ENCODE results near the gene PPP1CC. TPM values are rescaled to one million over a fixed set of nuclear protein-coding genes. Genes with fewer than 3 reads are reported as not detected.
A peak's percentile ranks its signal among the peaks of the same experiment; 100 is the strongest.
"Not testable (repeated sequence)": the region's sequence is repeated elsewhere in the genome, so short reads cannot be mapped to it uniquely, and the experiment has no call there.

The PPP1CC gene
- polyA plus RNA-seq, 4 donors = 135 to 464 (median 299) TPM

- not testable (repeated sequence) for H3K4me3 ChIP-seq (ENCODE audit: low read depth in 1 of 3, low read length in 3 of 3); FAIRE-seq; H3K9me3 ChIP-seq (ENCODE audit: control insufficient read depth in 2 of 2, insufficient read depth in 1 of 2, low read depth in 1 of 2, low read length in 1 of 2); H3K27me3 ChIP-seq (ENCODE audit: control insufficient read depth in 3 of 3, insufficient read depth in 3 of 3, low read length in 3 of 3); DNase-seq; H3K36me3 ChIP-seq (ENCODE audit: control insufficient read depth in 3 of 3, insufficient read depth in 2 of 3, low read depth in 1 of 3, low read length in 3 of 3); H3K27ac ChIP-seq (ENCODE audit: low read depth in 1 of 3, low read length in 2 of 3); H3K4me1 ChIP-seq (ENCODE audit: control insufficient read depth in 3 of 3, insufficient read depth in 2 of 3, low read depth in 1 of 3, low read length in 2 of 3)
- 80 to 85% (median 82%) methylated on average over 3 of the region's 3 CpGs for WGBS, 3 donors
Measured at GRCh38 chr12:110765572-110765971, 22.9 kb upstream of the PPP1CC start.

- WGBS, 3 donors = 48 to 60% (median 56%) methylated on average over 4 of the region's 4 CpGs
- Histone ChIP-seq H3K4me3 (ENCODE audit: low read depth in 1 of 3, low read length in 3 of 3) (no peak overlapping the region), H3K36me3 (ENCODE audit: control insufficient read depth in 3 of 3, insufficient read depth in 2 of 3, low read depth in 1 of 3, low read length in 3 of 3) (no peaks in the 10 kb centered on the region), H3K9me3 (ENCODE audit: control insufficient read depth in 2 of 2, insufficient read depth in 1 of 2, low read depth in 1 of 2, low read length in 1 of 2) (no peaks in the 10 kb centered on the region), H3K4me1 (ENCODE audit: control insufficient read depth in 3 of 3, insufficient read depth in 2 of 3, low read depth in 1 of 3, low read length in 2 of 3) (no peaks in the 10 kb centered on the region), H3K27ac (ENCODE audit: low read depth in 1 of 3, low read length in 2 of 3) (no peak overlapping the region), H3K27me3 (ENCODE audit: control insufficient read depth in 3 of 3, insufficient read depth in 3 of 3, low read length in 3 of 3) (no peaks in the 10 kb centered on the region)
- DNase-seq = peak in 1 of 2 donors; percentile 14
- no peak for FAIRE-seq
Measured at GRCh38 chr12:110765111-110765510, 22.4 kb upstream of the PPP1CC start.

DNA sequence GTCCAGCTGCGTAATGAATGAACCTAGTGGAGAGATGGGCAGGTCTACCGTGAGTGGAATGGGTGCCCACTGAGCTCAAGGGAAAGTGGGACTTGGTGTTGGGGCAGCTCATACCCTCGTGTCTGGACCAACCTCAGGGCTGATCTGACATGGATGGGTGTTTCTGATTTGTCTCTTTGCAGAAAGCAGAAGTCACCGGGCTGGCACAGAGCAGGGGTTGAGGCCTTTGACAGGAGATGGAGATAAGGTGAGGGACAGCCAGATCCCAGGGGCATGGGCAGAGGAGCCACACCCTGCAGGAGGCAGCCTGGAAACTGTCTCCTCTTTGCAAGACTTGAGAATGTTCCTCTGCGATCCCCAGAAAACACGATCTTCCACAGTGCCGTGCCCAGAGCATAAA, 20.9 kb upstream of the PPP1CC start:
- no peaks in the 10 kb centered on the region for H3K27me3 ChIP-seq (ENCODE audit: control insufficient read depth in 3 of 3, insufficient read depth in 3 of 3, low read length in 3 of 3)
- no peaks in the 10 kb centered on the region for H3K4me1 ChIP-seq (ENCODE audit: control insufficient read depth in 3 of 3, insufficient read depth in 2 of 3, low read depth in 1 of 3, low read length in 2 of 3)
- 83 to 91% (median 89%) methylated on average over 7 of the region's 7 CpGs for WGBS, 3 donors
- no peaks in the 10 kb centered on the region for H3K36me3 ChIP-seq (ENCODE audit: control insufficient read depth in 3 of 3, insufficient read depth in 2 of 3, low read depth in 1 of 3, low read length in 3 of 3)
- no peak overlapping the region for H3K27ac ChIP-seq (ENCODE audit: low read depth in 1 of 3, low read length in 2 of 3)
- H3K4me3 ChIP-seq (ENCODE audit: low read depth in 1 of 3, low read length in 3 of 3) = no peak overlapping the region
- DNase-seq (no peak), FAIRE-seq (no peak)
- no peaks in the 10 kb centered on the region for H3K9me3 ChIP-seq (ENCODE audit: control insufficient read depth in 2 of 2, insufficient read depth in 1 of 2, low read depth in 1 of 2, low read length in 1 of 2)

GRCh38 chr12:110762891-110763290, 20.2 kb upstream of the PPP1CC start:
- Histone ChIP-seq H3K4me1 (ENCODE audit: control insufficient read depth in 3 of 3, insufficient read depth in 2 of 3, low read depth in 1 of 3, low read length in 2 of 3) (no peaks in the 10 kb centered on the region), H3K36me3 (ENCODE audit: control insufficient read depth in 3 of 3, insufficient read depth in 2 of 3, low read depth in 1 of 3, low read length in 3 of 3) (no peaks in the 10 kb centered on the region), H3K9me3 (ENCODE audit: control insufficient read depth in 2 of 2, insufficient read depth in 1 of 2, low read depth in 1 of 2, low read length in 1 of 2) (no peaks in the 10 kb centered on the region), H3K27ac (ENCODE audit: low read depth in 1 of 3, low read length in 2 of 3) (no peak overlapping the region), H3K4me3 (ENCODE audit: low read depth in 1 of 3, low read length in 3 of 3) (no peak overlapping the region), H3K27me3 (ENCODE audit: control insufficient read depth in 3 of 3, insufficient read depth in 3 of 3, low read length in 3 of 3) (no peaks in the 10 kb centered on the region)
- DNase-seq (no peak), FAIRE-seq (no peak)
- 82 to 94% (median 90%) methylated on average over 3 of the region's 3 CpGs for WGBS, 3 donors

DNA sequence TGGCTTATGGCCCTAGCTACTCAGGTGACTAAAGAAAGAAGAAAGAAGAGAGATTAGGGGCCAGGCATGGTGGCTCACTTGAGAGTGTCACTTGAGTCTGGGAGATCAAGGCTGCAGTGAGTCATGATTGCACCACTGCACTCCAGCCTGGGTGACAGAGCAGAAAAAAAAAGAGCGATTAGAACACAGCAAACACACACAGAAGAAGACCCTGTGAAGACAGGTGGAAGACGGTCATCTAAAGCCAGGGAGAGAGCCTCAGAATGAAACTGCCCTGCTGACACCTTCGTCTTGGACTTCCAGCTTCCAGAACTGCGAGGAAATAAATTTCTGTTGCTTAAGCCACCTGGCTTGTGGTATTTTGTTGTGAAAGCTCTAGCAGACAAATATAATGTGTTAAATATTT, 17.5 kb upstream of the PPP1CC start:
- no peak for DNase-seq
- 91 to 95% (median 92%) methylated on average over 4 of the region's 4 CpGs for WGBS, 3 donors

GRCh38 chr12:110758922-110759321, 16.2 kb upstream of the PPP1CC start:
- DNase-seq (no peak), FAIRE-seq (no peak)
- H3K4me1 ChIP-seq (ENCODE audit: control insufficient read depth in 3 of 3, insufficient read depth in 2 of 3, low read depth in 1 of 3, low read length in 2 of 3) = no peaks in the 10 kb centered on the region
- H3K4me3 ChIP-seq (ENCODE audit: low read depth in 1 of 3, low read length in 3 of 3) = no peak overlapping the region
- no peaks in the 10 kb centered on the region for H3K9me3 ChIP-seq (ENCODE audit: control insufficient read depth in 2 of 2, insufficient read depth in 1 of 2, low read depth in 1 of 2, low read length in 1 of 2)
- H3K27ac ChIP-seq (ENCODE audit: low read depth in 1 of 3, low read length in 2 of 3) = no peak overlapping the region
- H3K36me3 ChIP-seq (ENCODE audit: control insufficient read depth in 3 of 3, insufficient read depth in 2 of 3, low read depth in 1 of 3, low read length in 3 of 3) = no peaks in the 10 kb centered on the region
- WGBS, 3 donors = 77 to 86% (median 82%) methylated on average over 6 of the region's 6 CpGs
- no peaks in the 10 kb centered on the region for H3K27me3 ChIP-seq (ENCODE audit: control insufficient read depth in 3 of 3, insufficient read depth in 3 of 3, low read length in 3 of 3)

More for the DNA sequence above, 17.5 kb upstream of the PPP1CC start:
- H3K27ac ChIP-seq (ENCODE audit: low read depth in 1 of 3, low read length in 2 of 3) = no peak overlapping the region
- no peaks in the 10 kb centered on the region for H3K9me3 ChIP-seq (ENCODE audit: control insufficient read depth in 2 of 2, insufficient read depth in 1 of 2, low read depth in 1 of 2, low read length in 1 of 2)
- no peaks in the 10 kb centered on the region for H3K27me3 ChIP-seq (ENCODE audit: control insufficient read depth in 3 of 3, insufficient read depth in 3 of 3, low read length in 3 of 3)
- no peaks in the 10 kb centered on the region for H3K36me3 ChIP-seq (ENCODE audit: control insufficient read depth in 3 of 3, insufficient read depth in 2 of 3, low read depth in 1 of 3, low read length in 3 of 3)
- no peak for FAIRE-seq
- H3K4me3 ChIP-seq (ENCODE audit: low read depth in 1 of 3, low read length in 3 of 3) = no peak overlapping the region
- H3K4me1 ChIP-seq (ENCODE audit: control insufficient read depth in 3 of 3, insufficient read depth in 2 of 3, low read depth in 1 of 3, low read length in 2 of 3) = no peaks in the 10 kb centered on the region

DNA sequence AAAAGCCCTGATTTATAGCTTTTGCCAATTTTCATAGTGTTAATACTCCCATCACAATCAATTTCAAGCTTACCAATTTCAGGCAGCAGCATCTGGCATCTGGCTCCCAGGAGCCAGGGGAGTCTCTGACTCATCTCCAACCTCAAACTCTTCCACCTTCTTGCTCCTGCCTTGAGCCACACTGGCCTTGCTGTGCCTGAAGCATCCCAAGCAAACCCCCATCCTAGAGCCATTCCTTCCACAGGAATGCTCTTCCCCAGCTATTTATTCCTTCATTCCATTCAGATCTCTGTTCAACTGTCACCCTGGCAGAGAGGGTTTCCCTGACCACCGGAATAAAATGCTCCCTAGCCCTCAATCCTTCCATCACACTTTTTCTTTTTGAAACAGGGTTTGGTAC, 13.9 kb upstream of the PPP1CC start:
- FAIRE-seq (no peak), DNase-seq (no peak)
- Histone ChIP-seq H3K9me3 (ENCODE audit: control insufficient read depth in 2 of 2, insufficient read depth in 1 of 2, low read depth in 1 of 2, low read length in 1 of 2) (no peaks in the 10 kb centered on the region), H3K4me3 (ENCODE audit: low read depth in 1 of 3, low read length in 3 of 3) (no peak overlapping the region), H3K36me3 (ENCODE audit: control insufficient read depth in 3 of 3, insufficient read depth in 2 of 3, low read depth in 1 of 3, low read length in 3 of 3) (no peaks in the 10 kb centered on the region), H3K27ac (ENCODE audit: low read depth in 1 of 3, low read length in 2 of 3) (no peak overlapping the region), H3K4me1 (ENCODE audit: control insufficient read depth in 3 of 3, insufficient read depth in 2 of 3, low read depth in 1 of 3, low read length in 2 of 3) (no peaks in the 10 kb centered on the region), H3K27me3 (ENCODE audit: control insufficient read depth in 3 of 3, insufficient read depth in 3 of 3, low read length in 3 of 3) (no peaks in the 10 kb centered on the region)
- 76 to 91% (median 88%) methylated on average over 1 of the region's 1 CpG for WGBS, 3 donors

DNA sequence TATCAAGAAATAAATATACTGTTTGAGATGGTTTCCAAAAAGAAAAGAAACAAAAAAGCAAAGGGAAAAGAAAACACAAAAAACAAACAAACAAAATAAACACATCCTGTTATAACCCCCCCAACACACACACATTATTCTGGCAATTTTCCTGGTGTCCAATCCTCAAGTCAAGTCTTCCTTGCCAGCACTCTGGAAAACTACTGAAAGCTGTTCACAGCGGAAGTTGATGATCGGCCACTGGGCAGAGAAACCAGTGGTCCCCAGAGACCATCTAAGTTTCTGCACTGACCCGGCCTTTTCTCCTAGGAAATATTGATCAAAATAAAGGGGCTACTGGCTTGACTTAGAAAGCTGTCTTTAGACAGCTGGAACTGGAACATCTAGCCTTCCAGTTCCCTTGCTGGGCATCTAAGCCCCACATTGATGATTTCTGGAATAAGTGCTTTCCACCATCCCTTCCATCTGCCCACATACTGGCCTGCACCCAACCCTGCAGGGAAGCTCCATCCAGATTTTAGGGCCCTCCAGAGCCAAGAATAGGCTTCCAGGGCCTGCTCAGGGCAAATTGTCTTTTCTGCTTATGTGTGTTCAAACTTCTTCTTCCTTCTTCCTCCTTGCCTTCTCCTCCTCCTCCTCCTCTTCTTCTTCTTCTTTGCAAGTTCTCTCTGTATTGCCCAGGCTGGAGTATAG, 11.6 kb upstream of the PPP1CC start:
- Histone ChIP-seq H3K36me3 (ENCODE audit: control insufficient read depth in 3 of 3, insufficient read depth in 2 of 3, low read depth in 1 of 3, low read length in 3 of 3) (no peaks in the 10 kb centered on the region), H3K27me3 (ENCODE audit: control insufficient read depth in 3 of 3, insufficient read depth in 3 of 3, low read length in 3 of 3) (no peaks in the 10 kb centered on the region), H3K4me3 (ENCODE audit: low read depth in 1 of 3, low read length in 3 of 3) (no peak overlapping the region), H3K4me1 (ENCODE audit: control insufficient read depth in 3 of 3, insufficient read depth in 2 of 3, low read depth in 1 of 3, low read length in 2 of 3) (no peaks in the 10 kb centered on the region), H3K9me3 (ENCODE audit: control insufficient read depth in 2 of 2, insufficient read depth in 1 of 2, low read depth in 1 of 2, low read length in 1 of 2) (no peaks in the 10 kb centered on the region), H3K27ac (ENCODE audit: low read depth in 1 of 3, low read length in 2 of 3) (no peak overlapping the region)
- DNase-seq (no peak), FAIRE-seq (no peak)
- 63 to 97% (median 82%) methylated on average over 3 of the region's 3 CpGs for WGBS, 3 donors

Data from small intestine (tissue), 7 donors.